Measurements from ENCODE around the gene CNTN1. TPM values are rescaled to one million over a fixed set of nuclear protein-coding genes. Genes with fewer than 3 reads are reported as not detected.
"Not testable (repeated sequence)": the region's sequence is repeated elsewhere in the genome, so short reads cannot be mapped to it uniquely, and the experiment has no call there.

Gene CNTN1
- total and polyA plus RNA-seq, 2 experiments from 2014 or later: 4.2 to 4.7 TPM

DNA sequence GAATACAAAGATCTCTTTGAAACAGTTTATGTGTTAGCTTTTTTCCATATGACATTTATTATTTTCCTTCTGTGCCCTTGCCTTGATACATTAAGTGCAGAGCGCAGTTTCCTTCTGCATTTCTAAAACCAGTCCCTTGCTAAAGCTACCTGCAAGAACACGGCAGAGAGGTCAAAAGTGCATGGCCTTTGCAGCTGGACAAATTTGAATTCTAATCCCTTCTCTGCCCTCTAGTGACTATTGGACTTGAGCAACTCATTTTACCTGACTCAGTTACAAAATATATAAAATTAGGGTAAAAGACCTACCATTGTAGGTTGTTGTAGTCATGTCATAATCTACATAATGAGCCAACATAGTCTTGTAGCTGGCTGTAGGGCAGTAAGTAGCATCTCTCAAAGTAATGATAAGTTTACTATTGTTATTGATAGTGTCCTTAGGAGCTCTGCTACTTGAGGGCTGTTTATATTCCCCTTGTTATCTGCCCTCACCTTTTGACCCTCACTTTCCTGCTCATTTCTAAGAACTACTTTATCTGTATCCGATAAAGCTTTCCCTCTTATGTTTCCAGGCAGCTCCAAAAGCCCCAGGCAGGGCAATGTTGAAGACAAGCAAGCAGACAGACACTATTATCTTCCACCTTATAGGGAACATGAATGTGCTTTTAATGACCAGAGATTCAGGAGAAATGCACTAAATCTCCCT lies 375.9 kb downstream of the CNTN1 start:
- no peak overlapping the region for H3K4me3 ChIP-seq
- H3K27me3 ChIP-seq: no peaks in the 10 kb centered on the region
- peak overlapping the region; percentile 45 for H3K27ac ChIP-seq

DNA sequence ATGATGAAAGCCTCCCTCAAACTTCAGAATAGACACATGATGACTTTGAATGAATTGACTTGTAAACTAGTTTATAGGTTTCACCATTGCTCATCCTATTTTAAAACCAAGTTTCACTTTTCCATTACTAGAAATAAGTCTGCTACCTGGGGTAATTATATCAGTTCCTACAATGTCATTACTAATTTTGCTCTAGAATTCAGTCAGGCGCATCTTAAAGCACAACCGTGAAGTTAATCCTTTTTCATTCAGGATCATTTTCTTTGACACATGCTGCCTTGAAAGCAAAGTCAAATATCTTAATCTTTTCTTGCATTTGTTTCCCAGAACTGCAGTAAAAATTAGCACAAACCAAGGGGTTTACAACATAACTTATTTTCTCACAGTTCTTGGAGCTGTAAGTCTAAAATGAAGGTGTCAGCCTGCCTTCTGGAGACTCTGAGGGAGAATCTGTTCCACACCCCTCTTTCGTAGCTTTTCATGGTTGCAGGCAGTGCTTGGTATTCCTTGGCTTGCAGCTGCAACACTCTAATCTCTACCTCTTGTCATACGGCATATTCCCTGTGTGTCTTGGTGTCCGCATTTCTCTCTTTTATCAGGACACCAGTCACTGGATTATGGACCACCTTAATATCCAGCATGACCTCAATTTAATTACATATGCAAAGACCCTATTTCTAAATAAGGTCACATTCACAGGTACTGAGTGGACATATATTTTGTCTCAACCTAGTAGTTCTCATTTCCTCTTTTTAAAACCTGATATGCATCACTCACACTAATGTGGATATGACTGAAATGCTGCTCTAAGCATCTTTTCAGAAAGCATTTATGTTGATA lies 381.6 kb downstream of the CNTN1 start:
- H3K4me3 ChIP-seq: no peak overlapping the region
- no peak overlapping the region for H3K27ac ChIP-seq
- no peaks in the 10 kb centered on the region for H3K36me3 ChIP-seq
- TF ChIP-seq, protein P1, sequence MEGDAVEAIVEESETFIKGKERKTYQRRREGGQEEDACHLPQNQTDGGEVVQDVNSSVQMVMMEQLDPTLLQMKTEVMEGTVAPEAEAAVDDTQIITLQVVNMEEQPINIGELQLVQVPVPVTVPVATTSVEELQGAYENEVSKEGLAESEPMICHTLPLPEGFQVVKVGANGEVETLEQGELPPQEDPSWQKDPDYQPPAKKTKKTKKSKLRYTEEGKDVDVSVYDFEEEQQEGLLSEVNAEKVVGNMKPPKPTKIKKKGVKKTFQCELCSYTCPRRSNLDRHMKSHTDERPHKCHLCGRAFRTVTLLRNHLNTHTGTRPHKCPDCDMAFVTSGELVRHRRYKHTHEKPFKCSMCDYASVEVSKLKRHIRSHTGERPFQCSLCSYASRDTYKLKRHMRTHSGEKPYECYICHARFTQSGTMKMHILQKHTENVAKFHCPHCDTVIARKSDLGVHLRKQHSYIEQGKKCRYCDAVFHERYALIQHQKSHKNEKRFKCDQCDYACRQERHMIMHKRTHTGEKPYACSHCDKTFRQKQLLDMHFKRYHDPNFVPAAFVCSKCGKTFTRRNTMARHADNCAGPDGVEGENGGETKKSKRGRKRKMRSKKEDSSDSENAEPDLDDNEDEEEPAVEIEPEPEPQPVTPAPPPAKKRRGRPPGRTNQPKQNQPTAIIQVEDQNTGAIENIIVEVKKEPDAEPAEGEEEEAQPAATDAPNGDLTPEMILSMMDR (IDR thresholded peaks at IDR 0.05; ENCODE audit: low read depth, low read length): no peak
- no peaks in the 10 kb centered on the region for H3K9me3 ChIP-seq (ENCODE audit: low read depth)
- peaks cover 10% of the 10 kb centered on the region for H3K4me1 ChIP-seq (ENCODE audit: low read depth)
- H3K27me3 ChIP-seq: no peaks in the 10 kb centered on the region
- no peak for DNase-seq (ENCODE audit: low read depth in 1 of 2, low spot score in 1 of 2)

More for the DNA sequence above, 375.9 kb downstream of the CNTN1 start:
- TF ChIP-seq, protein P1 (IDR thresholded peaks at IDR 0.05; ENCODE audit: low read depth, low read length): no peak
- Histone ChIP-seq H3K4me1 (ENCODE audit: low read depth) (peaks cover 32% of the 10 kb centered on the region), H3K9me3 (ENCODE audit: low read depth) (no peaks in the 10 kb centered on the region), H3K36me3 (no peaks in the 10 kb centered on the region)
- peak in 1 of 2 donors; percentile 75 for DNase-seq (ENCODE audit: low read depth in 1 of 2, low spot score in 1 of 2)

DNA sequence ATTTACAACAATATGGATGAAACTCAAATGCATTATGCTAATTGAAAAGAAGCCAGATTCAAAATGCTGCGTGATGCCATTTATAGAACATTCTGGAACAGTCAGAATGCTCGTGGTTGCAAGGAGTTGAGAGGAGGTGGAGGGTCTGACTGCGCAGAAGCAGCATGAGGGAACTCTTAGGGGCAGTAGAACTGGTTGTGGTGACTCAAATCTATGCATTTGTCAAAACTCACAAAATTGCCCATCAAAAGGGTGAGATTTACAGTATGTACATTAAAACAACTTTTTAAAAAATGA lies 382.2 kb downstream of the CNTN1 start:
- no peak for DNase-seq (ENCODE audit: low read depth in 1 of 2, low spot score in 1 of 2)
- Histone ChIP-seq H3K27ac (no peak overlapping the region), H3K27me3 (no peaks in the 10 kb centered on the region), H3K4me1 (ENCODE audit: low read depth) (peaks cover 10% of the 10 kb centered on the region), H3K9me3 (ENCODE audit: low read depth) (no peaks in the 10 kb centered on the region), H3K4me3 (no peak overlapping the region), H3K36me3 (no peaks in the 10 kb centered on the region)
- TF ChIP-seq, protein P1 (IDR thresholded peaks at IDR 0.05; ENCODE audit: low read depth, low read length): no peak

DNA sequence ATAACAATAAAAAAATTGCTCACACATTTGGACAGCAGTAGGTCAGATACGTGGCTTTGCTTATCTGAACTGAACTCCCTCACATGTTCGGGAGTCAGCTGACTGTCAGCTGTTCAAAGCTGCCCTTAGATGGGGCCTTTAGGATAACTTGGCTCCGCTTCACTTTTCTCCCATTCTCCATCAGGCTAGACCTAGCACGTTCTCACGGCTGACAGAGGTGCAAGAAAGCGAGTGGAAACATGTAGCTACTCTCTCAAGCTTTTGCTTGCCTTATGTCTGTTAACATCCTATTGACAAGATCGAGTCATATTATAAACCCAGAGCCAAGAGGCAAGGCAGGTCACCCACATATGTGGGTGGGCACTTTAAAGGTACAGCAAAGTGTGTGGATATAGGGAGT lies 383.9 kb downstream of the CNTN1 start:
- H3K4me1 ChIP-seq (ENCODE audit: low read depth): peaks cover 10% of the 10 kb centered on the region
- TF ChIP-seq, protein P1 (IDR thresholded peaks at IDR 0.05; ENCODE audit: low read depth, low read length): no peak
- DNase-seq (ENCODE audit: low read depth in 1 of 2, low spot score in 1 of 2): no peak
- H3K36me3 ChIP-seq: no peaks in the 10 kb centered on the region
- H3K27ac ChIP-seq: no peak overlapping the region
- H3K27me3 ChIP-seq: no peaks in the 10 kb centered on the region
- H3K9me3 ChIP-seq (ENCODE audit: low read depth): no peaks in the 10 kb centered on the region
- H3K4me3 ChIP-seq: no peak overlapping the region

DNA sequence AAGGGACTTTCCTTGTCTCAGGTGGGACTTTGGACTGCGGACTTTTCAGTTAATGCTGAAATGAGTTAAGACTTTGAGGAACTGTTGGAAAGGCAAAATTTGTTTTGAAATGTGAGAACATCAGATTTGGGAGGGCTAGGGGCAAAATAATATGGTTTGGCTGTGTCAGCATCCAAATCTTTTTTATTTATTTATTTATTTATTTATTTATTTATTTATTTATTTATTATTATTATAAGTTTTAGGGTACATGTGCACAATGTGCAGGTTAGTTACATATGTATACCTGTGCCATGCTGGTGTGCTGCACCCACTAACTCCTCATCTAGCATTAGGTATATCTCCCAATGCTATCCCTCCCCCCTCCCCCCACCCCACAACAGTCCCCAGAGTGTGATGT lies 389.0 kb downstream of the CNTN1 start:
- not testable (repeated sequence) for H3K9me3 ChIP-seq (ENCODE audit: low read depth); DNase-seq (ENCODE audit: low read depth in 1 of 2, low spot score in 1 of 2)

DNA sequence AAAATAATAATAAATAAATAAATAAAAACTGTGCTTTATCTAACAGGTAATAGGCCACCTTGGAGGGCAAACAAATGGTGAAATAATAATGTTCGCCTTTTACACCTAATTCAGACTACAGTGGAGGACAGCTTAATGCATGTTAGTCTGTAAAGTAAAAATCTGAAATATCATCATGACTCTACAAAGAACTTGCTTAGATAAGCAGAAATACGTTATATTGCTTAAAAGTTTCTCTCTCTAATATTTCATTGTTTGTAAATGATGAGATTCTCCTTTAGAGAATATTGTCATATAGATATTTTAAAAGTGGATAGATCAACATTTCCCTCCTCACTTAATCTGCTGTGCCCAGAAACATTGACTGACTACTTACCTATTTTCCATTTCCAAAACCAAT lies 397.2 kb downstream of the CNTN1 start:
- Histone ChIP-seq H3K27me3 (no peaks in the 10 kb centered on the region), H3K4me3 (no peak overlapping the region), H3K36me3 (no peaks in the 10 kb centered on the region), H3K27ac (no peak overlapping the region), H3K9me3 (ENCODE audit: low read depth) (no peaks in the 10 kb centered on the region), H3K4me1 (ENCODE audit: low read depth) (peaks cover 7% of the 10 kb centered on the region)
- no peak for DNase-seq (ENCODE audit: low read depth in 1 of 2, low spot score in 1 of 2)
- TF ChIP-seq, protein P1 (IDR thresholded peaks at IDR 0.05; ENCODE audit: low read depth, low read length): no peak

More for the DNA sequence above, 389.0 kb downstream of the CNTN1 start:
- H3K4me3 ChIP-seq; H3K4me1 ChIP-seq (ENCODE audit: low read depth); H3K36me3 ChIP-seq; H3K27ac ChIP-seq; H3K27me3 ChIP-seq: not testable (repeated sequence)

All from cardiac muscle cell (in vitro differentiated cells and primary cell).